ENCODE measurements around the gene GDAP1L1.
A peak's percentile ranks its signal among the peaks of the same experiment; 100 is the strongest.
"Not testable (repeated sequence)": the region's sequence is repeated elsewhere in the genome, so short reads cannot be mapped to it uniquely, and the experiment has no call there.

Gene GDAP1L1

DNA sequence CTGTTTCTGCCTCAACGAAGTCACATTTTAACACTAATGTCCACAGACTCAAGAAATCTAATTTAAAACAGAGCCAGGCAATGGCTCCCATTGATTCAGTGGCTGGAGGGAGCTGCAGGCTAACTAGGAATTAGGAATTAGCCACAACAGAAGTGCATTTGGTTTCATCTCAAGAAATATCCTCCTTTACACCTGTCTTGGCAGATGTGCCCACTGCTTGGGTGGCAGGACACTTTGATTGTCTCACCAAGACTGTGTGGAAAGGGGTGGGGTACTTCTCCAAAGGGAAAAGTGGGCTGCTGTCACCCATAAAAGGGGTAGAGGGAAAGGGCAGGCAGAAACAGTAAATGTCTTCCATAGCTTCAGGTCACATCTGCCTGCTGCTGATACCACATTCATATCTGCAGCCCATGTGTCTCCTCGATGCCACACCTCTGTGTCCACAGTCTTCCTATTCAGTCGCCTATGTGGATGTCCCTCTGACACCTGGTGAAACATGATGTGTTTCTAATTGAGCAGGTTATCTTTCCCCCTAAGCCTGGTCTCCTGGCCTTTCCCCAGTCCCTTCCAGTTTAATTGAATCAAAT is 25.6 kb upstream of the GDAP1L1 start:
- no peak for DNase-seq

DNA sequence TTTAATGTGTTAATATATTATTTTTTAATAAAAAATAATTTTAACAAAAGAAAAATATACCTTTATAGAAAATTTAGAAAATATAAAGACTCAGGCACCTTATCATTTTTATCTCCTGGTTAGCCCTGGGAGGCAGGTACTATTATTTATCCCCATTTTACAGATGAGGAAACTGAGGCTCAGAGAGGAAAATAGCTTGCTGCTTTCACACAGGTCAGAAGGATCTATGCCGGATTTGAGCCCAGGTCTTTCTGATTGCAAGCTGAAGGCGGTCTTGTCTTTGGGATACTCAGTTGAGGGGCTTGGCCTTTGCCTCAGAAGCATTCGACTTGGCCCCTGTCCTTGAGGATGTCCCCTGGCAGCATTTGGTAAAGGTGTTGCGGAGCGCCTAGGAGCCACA is 25.1 kb upstream of the GDAP1L1 start:
- no peak for DNase-seq

- no peak for DNase-seq
Measured at GRCh38 chr20:44222633-44223368, 24.3 kb upstream of the GDAP1L1 start.

DNA sequence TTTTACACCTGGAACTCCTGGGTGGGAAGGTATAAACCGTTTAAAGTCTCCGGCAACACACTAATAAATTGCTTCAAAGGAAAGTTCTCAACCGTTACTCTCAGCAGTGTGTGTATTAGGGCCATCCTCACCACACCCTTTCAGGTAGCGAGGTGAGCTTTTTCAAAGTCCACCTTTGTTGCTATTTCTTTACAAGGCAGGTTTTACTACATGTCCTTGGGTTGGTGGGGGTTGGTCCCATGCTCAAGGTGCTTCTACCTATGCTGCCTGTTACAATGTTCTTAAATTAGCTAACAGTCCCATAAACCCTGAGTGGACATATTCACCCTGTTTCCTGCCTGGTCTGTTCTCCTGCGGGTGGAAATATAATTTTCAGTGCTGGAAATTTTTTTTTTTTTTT is 23.4 kb upstream of the GDAP1L1 start:
- no peak for DNase-seq

- no peak for DNase-seq
Measured at GRCh38 chr20:44224637-44225036, 22.5 kb upstream of the GDAP1L1 start.

DNA sequence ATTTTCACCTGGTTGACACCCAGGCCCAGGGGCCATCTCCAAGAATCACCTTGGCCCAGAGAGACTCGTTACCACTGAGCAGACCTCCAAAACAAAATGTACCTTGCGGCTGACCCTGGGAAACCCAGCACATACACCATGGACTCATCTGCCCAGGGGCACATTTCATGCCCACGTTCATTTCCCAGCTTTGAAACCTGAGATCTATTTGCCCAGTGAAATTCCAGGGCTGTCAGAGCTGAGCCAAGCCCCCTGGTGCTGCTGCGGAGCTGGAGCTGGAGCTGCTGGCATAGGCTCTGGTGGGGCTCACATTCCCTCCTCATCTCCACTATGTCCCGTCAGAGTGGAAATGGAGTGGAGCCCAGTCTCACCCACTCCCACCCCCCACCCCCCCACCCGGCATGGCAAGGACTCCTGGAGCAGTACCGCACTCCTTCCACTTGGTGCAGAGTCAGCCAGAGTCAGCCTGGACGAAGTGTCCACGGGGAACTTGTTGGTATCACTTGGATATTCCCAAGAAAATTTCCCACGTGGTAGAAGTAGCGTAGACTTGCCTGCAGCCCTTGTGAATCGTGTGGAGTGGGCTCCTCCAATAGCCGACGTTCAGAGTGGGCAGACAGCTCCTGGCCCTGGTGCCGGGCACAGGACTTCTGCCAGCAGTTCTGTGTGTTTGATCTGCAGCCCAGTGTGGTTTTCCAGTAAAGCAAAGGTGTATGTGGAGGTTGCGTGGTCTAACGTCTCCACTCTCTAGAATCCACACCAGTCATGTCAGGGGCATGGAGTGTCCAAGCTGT is 18.4 kb upstream of the GDAP1L1 start:
- DNase-seq = no peak

DNA sequence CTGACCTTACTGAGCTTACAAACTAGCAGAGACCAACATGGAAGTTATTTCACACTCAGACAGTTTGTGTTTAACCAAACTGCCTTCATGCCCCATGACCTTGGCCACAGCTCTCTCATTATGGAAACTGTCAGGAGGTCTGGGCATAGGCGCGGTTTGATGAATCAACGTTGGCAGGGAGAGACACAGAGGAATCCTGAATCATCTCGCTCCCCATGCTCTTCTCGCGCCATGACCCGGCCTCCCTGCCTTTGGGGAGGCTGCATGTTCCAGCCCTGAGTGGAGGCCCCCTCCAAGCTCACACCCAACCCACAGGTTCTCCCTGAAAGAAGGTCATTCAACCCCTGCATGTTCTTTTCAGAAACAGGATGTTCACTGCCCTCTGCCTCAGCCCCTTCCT is 15.9 kb upstream of the GDAP1L1 start:
- DNase-seq = no peak

- DNase-seq = no peak
Measured at GRCh38 chr20:44231713-44232468, 15.2 kb upstream of the GDAP1L1 start.

DNA sequence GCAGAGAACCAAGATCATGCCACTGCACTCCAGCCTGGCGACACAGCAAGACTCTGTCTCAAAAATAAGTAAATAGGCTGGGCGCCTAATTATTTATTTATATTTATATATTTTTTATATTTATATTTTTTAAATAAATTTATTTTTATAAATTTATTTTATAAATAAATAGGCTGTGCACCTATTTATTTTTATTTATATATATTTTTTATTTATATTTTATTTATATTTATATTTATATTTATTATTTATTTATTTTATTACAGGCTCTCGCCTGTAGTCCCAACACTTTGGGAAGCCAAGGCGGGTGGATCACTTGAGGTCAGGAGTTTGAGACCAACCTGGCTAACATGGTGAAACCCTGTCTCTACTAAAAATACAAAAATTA is 14.6 kb upstream of the GDAP1L1 start:
- not testable (repeated sequence) for DNase-seq

DNA sequence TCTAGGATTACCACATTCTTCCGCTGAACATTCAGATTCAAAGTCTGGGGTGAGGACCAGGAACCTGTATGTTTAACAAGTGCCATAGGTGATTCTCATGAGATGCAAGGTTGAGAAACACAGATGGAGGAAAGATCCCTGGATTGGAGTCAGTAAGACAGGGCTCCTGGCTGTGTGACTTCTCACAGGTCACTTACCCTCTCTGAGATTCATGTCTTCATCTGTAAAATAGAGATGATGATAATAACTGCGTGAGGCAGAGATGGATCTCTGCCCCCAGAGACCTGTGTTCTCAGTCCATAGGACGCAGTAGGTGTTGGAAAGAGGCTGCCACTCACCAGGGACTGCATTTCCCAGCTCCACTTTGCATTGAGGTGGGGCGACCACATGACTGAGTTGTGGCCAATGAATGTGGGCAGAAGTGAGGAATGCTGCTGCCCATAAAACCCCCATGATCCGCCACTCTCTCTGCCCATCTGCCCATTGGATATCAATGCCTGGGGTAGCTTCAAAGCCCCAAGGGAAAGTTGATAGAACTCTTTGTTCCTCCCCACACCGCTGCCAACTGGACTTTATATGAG is 13.6 kb upstream of the GDAP1L1 start:
- DNase-seq = no peak

DNA sequence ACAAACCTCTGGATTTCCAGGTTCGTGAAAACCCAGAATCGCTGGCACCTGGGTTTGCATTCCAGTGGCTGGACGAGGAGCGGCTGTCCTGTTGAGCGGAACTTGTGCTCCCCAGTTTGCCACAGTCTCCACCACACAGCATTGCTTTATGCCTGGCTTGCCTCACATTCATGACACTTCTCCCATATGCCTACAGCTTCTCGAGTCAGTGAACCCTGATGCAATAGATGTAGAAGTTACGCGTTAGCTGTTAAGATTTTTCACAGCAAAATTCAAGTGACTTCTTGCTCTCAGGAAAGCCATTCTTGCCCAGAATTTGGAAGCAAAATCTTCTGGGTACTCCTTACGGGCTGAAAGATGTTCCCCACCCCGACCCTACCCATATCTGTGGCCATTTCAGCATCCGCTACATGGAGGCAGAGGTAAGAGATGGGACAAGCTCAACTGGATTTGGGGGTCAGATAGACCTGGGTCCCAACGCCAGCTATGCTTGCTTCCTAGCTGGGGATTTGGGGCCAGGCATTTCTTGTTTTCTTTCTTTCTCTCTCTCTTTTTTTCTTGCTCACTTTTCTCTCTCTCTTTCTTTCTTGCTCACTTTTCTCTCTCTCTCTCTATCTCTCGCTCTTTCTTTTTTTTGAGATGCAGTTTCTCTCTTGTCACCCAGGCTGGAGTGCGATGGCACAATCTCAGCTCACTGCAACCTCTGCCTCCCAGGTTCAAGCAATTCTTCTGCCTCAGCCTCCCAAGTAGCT is 12.4 kb upstream of the GDAP1L1 start:
- no peak for DNase-seq

DNA sequence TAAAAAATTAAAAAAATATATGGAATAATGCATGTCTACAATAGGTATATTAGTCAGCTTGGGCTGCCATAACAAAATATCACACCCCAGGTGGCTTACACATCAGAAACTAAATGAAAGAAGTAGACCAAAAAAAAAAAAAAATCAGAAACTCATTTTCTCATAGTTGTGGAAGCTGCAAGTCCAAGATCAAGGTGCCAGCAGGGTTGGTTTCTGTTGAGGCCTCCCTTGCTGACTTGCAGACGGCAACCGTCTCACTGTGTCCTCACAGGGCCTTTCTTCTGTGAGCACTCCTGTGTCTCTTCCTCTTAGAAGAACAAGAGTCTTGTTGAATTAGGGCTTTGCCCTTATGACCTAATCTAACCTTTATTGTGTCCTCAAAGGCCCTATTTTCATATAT is 11.4 kb upstream of the GDAP1L1 start:
- no peak for DNase-seq

DNA sequence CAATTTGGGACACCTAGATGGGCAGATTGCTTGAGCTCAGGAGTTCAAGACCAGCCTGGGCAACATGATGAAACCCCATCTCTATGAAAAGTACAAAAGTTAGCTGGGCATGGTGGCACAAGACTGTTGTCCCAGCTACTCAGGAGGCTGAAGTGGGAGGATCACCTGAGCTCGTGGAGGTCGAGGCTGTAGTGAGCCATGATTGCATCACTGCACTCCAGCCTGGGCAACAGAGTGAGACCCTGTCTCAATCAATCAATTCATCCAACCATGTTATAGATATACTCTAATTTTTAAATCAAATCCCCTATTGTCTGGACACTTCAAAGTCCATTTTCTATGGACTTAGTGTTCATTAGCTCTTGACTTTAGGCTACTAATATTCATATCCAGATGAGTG is 10.3 kb upstream of the GDAP1L1 start:
- not testable (repeated sequence) for DNase-seq

- DNase-seq = no peak
Measured at GRCh38 chr20:44241796-44242195, 5.3 kb upstream of the GDAP1L1 start.

- no peak for DNase-seq
Measured at GRCh38 chr20:44245977-44246376, 1.1 kb upstream of the GDAP1L1 start.

DNA sequence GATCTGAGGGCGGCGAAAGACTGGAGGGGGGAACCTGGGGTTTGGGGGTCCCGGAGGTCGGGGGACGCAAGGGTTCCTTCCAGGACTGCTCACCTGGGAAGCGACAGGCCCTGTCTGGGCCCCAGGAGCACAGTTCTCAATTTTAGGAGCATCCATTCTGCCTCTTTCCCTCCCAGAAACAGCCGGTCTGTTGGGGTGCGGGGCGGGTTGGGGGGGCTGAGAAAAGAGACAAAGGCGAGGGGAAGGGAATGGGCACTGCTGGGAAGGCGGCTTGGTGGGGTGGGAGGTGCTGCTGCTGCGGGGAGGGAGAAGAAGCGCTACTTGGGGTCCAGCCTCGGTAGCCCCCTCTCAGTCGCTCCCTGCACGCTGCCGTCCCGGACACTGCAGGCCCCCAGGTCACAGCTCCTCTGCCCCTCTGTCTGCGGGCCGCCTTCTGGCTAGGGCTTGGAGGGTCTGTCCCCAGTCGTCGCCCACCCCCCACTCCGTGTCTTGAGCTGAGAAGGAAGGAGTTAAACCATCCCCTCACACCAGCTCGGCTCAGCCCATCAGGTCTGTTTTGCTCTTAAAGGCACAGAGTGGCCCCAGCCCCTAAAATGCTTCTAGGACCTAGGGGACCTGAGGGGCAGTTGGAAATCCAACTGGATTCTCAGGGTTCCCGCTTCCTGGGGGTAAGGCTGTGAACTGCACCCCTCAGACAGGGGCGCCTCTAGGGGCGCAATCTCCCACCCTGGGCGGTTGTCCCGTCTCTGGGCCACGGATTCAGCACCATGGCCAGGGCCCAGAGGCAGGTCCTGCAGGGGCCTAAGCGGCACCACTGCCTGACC is 690 bp downstream of the GDAP1L1 start:
- peak; percentile 5 to 13 for DNase-seq

DNA sequence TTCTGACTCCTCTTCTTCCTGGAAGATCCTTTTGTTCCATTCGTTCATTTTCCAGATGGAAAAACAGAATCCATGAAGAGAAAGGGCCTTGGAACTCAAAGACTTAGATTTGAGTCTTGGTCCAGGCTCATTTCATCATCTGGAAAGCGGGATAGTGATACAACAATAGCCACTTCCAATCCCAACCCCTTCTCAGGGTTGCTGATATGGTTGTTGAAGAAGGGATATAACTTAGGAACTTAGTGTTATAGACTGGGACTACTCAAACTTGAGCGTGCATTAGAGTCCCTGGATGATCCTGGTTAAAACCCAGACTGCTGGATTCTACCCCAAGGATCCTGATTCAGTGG is 1.3 kb downstream of the GDAP1L1 start:
- DNase-seq = no peak

- no peak for DNase-seq
Measured at GRCh38 chr20:44251284-44251683, 4.2 kb downstream of the GDAP1L1 start.

DNA sequence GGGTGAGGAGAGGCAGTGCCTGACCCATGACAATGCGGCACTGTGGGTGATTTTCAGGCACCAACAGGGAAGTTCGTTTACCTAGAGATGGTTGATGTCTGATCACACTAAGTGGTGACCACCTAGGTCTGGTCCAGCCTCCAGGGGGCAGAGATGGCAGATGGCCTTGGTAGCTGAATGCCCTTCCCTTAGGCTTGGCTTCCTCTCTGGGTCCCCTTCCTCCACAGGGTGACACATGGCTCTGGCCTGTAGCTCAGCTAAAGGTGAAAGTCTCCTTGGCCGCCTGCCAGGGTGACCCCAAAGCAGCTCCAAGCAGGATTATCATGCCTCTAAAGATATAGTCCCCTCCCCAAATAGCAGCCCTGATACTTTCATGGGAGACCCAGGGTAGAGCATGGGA is 6.4 kb downstream of the GDAP1L1 start:
- no peak for DNase-seq

DNA sequence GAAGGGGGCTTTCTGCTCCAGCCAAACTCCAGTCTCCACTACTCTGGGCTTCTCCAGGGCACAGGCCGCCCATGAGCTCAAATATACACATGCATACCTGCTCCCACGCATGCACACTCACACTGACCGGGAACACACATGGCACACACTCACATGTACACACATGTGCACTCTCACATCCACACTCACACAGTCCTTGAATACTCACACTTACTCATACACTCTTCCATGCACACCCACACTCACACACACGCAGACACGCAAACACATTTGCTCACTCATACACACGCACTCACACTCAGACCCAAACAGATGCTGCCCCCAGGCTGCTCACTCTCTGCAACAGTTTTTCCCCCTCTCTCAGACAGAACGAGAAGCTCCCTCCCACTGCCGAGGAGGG is 7.0 kb downstream of the GDAP1L1 start:
- no peak for DNase-seq

GRCh38 chr20:44255942-44256341 is 8.8 kb downstream of the GDAP1L1 start:
- no peak for DNase-seq
